ENCODE results near the gene NUDT12.

NUDT12 gene

DNA sequence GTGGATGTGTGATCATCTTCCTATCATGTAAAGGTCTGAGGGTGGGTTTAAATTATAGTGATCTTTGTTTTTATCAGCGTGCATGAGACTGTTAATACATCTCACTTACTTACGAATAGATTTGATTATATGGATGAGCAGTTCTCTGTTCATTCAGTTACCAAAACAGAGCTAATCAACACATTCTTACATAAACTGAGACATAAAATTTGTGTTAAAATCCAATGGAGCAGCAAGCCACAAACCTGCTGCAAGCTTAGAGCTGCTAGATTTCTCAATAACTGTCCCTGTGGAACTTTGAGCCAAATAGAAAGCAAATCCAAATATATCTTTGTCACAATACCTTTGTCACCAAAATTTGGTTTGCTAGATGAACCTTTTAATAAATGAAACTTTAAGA is 50.1 kb downstream of the NUDT12 start:
- TF ChIP-seq, protein P1, sequence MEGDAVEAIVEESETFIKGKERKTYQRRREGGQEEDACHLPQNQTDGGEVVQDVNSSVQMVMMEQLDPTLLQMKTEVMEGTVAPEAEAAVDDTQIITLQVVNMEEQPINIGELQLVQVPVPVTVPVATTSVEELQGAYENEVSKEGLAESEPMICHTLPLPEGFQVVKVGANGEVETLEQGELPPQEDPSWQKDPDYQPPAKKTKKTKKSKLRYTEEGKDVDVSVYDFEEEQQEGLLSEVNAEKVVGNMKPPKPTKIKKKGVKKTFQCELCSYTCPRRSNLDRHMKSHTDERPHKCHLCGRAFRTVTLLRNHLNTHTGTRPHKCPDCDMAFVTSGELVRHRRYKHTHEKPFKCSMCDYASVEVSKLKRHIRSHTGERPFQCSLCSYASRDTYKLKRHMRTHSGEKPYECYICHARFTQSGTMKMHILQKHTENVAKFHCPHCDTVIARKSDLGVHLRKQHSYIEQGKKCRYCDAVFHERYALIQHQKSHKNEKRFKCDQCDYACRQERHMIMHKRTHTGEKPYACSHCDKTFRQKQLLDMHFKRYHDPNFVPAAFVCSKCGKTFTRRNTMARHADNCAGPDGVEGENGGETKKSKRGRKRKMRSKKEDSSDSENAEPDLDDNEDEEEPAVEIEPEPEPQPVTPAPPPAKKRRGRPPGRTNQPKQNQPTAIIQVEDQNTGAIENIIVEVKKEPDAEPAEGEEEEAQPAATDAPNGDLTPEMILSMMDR (IDR thresholded peaks at IDR 0.05; ENCODE audit: low read depth, low read length) = no peak
- H3K4me3 ChIP-seq (replicated peaks in 1 of 2; ENCODE audit: low read depth in 2 of 2, low read length in 2 of 2) = no peak overlapping the region
- DNase-seq (ENCODE audit: low read depth in 2 of 2) = no peak

DNA sequence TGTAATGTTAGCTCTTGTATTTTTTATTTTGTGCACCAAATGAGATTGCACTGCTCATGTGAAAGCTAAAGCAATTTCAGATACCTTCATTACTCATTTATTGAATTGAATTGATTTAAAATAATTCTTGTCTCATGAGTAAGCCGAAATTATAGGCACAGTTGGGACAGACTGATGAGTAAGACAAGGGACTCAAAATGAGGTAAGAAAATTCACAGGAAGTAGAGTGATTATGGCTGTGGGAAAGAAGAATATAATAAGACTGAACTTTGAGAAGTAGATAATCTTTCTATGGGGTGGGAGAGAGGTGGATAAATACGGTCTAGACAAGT is 51.1 kb downstream of the NUDT12 start:
- DNase-seq (ENCODE audit: low read depth in 2 of 2) = peak in 1 of 2 donors; percentile 86
- TF ChIP-seq, protein P1 (IDR thresholded peaks at IDR 0.05; ENCODE audit: low read depth, low read length) = no peak
- H3K4me3 ChIP-seq (replicated peaks in 1 of 2; ENCODE audit: low read depth in 2 of 2, low read length in 2 of 2) = no peak overlapping the region

DNA sequence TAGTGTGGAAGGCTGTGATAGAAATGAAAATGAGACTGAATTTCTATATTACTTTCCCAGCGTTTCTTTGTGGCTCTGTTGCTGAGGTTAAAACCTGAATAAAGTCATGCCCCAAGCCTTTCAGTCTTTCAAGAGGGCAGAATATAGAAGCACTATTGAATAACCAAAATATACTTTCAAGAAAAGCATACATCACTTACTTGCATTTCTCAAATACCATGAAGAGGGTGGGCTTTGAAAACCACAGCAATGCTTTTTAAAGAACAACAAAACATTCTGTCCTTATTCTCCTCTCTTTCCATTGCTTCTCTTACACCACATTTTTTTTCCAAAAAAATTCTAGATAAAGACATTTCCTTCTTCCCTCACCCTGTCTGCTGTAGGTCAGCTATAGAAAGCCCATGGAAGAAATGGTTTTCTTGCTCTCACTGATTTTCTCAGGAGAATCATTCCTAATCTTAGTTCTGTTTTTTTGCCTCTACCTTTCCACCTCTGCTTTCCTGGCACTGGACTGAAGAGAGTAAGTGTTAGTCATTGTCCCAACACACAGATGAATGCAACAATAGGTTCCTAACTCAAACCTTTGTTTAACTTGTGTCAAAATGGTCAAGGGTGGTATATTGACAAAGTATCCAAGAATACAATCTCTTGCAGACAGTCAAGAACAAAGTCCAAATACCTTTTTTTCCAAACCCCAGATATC is 51.6 kb downstream of the NUDT12 start:
- DNase-seq (ENCODE audit: low read depth in 2 of 2) = peak; percentile 55 to 65
- TF ChIP-seq, protein P1 (IDR thresholded peaks at IDR 0.05; ENCODE audit: low read depth, low read length) = no peak
- H3K4me3 ChIP-seq (replicated peaks in 1 of 2; ENCODE audit: low read depth in 2 of 2, low read length in 2 of 2) = no peak overlapping the region

DNA sequence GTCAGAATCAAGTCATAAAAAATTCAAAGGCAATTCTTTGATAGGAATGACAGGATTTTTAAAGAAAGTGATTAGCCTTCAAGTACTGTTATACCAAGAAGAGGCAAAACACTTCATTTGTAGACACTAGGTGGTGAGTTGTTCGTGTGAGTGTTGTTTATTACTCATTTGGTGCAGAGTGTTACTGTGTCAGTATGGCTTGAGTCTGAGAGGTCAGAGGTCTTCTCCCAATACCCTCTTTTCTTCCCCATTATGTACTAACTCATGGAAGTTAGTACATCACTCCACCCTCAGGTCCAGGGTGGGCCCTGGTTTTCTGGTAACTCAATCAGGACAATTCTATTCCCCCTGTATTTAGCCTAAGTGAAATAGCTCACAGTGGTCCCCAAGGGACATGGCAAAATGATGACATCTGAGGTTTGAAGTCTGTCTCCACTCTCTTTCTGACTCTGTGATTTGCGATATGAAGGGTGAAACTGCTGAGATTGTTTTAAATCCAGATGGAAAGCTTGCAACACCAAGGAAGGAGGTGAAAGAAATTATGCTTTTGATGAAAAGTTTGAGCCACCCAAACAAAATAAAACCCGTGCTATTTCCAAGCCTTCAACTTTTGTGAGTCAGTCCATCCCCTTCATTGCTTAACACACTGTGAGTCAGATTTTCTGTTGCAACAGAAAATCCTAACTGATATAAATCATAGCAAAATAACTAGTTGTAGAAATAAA is 56.8 kb downstream of the NUDT12 start:
- peak; percentile 91 to 95 for DNase-seq (ENCODE audit: low read depth in 2 of 2)

DNA sequence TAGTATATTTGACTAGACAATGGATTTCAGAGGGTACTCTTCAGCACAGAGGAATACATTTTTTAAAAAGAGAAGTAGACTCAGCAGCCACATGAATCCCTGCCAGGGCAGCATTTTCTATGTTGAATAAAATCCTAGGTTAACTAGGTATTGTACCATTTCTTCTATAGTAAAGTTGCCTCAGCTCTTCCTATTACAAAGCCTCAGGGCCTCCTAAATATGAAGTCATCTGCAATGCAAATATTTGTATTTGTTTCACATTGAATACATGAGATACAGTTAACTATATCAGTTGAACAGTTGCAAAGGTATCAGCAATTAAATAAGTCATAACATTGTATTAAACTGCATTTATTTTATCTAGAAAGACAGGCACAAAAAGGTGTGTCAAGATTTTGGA is 59.5 kb downstream of the NUDT12 start:
- no peak overlapping the region for H3K4me3 ChIP-seq (replicated peaks in 1 of 2; ENCODE audit: low read depth in 2 of 2, low read length in 2 of 2)
- TF ChIP-seq, protein P1 (IDR thresholded peaks at IDR 0.05; ENCODE audit: low read depth, low read length) = no peak
- DNase-seq (ENCODE audit: low read depth in 2 of 2) = no peak

More for the DNA sequence above, 56.8 kb downstream of the NUDT12 start:
- no peak overlapping the region for H3K4me3 ChIP-seq (replicated peaks in 1 of 2; ENCODE audit: low read depth in 2 of 2, low read length in 2 of 2)
- TF ChIP-seq, protein P1 (IDR thresholded peaks at IDR 0.05; ENCODE audit: low read depth, low read length) = no peak

DNA sequence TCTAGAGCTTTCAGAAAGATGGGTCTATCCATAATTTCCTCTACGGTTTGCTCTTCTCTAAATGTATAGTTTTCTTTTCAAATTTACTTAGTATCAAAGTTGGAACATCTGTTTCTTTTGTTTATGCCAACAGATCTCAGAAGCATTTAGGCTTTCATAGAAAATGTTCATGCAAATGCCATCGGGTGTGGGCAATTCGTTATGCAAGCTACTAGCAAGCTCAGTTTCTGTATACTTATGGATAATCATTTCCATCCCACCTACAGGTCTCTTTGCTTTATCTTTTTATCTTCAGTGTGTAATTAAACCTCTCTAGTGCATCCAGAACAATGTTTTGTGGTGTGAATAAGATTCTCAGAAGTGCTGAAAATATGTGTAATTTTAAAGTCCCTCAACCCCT is 59.9 kb downstream of the NUDT12 start:
- TF ChIP-seq, protein P1 (IDR thresholded peaks at IDR 0.05; ENCODE audit: low read depth, low read length) = no peak

More for the DNA sequence above, 59.9 kb downstream of the NUDT12 start:
- DNase-seq (ENCODE audit: low read depth in 2 of 2) = no peak
- no peak overlapping the region for H3K4me3 ChIP-seq (replicated peaks in 1 of 2; ENCODE audit: low read depth in 2 of 2, low read length in 2 of 2)
